HG03565 (cell line): ENCODE results near the gene LOXL1.

Experiments used
- ATAC-seq: cut with Tn5 transposase; IDR thresholded peaks from one replicate; pipeline ENCODE4 v1.9.1; 2021; ENCODE audit warnings: mild to moderate bottlenecking, moderate library complexity; ENCODE audit not compliant: unreplicated experiment

LOXL1 gene

DNA sequence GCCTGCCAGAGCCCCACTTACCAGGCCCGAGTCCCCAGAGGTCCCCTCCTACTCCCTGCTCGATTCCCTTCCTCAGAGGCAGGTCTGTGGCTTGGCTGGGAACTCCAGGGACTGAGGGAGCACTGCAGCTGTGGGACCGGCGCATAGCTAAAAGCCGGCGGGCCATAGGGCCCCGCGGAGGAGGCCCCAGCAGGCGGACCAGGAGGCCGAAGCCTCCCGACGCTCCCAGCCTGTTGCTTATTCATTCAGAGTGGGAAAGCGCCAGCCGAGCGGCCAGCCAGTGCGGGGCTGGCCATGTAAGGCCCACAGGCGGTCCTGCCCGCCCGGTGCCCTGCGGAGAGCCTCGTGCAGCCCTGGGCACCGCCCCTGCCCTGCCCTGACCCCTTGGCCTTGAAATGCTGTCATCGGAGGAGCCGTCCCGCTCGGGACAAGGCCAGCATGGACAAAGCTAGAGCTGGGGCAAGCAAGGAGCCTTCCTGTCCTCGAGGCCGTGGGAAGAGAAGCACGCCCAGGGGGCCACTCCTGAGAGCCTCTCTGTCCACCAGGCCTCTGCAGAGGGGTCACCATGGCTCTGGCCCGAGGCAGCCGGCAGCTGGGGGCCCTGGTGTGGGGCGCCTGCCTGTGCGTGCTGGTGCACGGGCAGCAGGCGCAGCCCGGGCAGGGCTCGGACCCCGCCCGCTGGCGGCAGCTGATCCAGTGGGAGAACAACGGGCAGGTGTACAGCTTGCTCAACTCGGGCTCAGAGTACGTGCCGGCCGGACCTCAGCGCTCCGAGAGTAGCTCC lies at the start of gene LOXL1:
LOXL1 (plus strand) TSS at position 244 of the 784 bp plus-strand sequence; CDS start at position 566, 322 bp downstream.
- no peak for ATAC-seq

DNA sequence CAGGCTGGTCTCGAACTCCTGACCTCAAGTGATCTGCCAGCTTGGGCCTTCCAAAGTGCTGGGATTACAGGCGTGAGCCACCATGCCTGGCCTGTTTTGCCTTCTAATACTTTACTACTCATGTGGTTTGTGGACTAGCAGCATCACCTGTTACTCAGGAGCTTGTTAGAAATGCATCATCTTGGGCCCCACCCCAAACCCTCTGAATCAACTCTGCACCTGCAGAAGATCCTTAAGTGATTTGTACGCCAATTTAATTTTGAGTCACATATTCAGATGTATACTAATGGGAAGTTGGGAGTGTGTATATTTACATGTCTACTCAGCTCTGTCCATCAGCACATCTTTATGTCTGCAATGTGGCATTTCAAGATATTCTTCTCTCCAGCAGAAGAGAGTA lies 46.8 kb upstream of the LOXL1 start:
- ATAC-seq: no peak

- no peak for ATAC-seq
Measured at GRCh38 chr15:73881579-73882320, 44.5 kb upstream of the LOXL1 start.

- no peak for ATAC-seq
Measured at GRCh38 chr15:73882761-73883419, 43.4 kb upstream of the LOXL1 start.

DNA sequence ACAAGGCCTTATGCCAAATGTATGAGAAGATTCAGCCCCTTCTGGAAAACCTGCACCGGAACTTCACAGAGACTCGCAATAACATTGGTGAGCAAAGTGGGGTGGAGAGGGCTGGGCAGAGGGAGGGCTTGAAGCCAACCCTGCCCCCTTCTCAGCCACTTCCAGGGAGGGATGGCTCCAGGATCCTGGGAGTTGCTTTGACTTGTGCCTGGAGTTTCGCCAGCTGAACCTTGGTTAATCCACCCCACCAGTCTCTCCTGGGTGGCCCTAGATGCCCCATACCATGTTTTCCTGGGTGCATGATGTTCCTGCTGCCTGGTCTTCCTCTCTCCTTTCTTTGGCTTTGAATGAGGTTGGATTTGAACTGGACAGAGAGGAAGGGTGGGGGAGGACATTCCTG lies 42.1 kb upstream of the LOXL1 start:
- no peak for ATAC-seq

- no peak for ATAC-seq
Measured at GRCh38 chr15:73885954-73886700, 40.1 kb upstream of the LOXL1 start.

- no peak for ATAC-seq
Measured at GRCh38 chr15:73886717-73887345, 39.4 kb upstream of the LOXL1 start.

GRCh38 chr15:73887481-73887880 lies 38.8 kb upstream of the LOXL1 start:
- no peak for ATAC-seq

GRCh38 chr15:73888224-73889041 lies 37.8 kb upstream of the LOXL1 start:
- ATAC-seq: no peak

DNA sequence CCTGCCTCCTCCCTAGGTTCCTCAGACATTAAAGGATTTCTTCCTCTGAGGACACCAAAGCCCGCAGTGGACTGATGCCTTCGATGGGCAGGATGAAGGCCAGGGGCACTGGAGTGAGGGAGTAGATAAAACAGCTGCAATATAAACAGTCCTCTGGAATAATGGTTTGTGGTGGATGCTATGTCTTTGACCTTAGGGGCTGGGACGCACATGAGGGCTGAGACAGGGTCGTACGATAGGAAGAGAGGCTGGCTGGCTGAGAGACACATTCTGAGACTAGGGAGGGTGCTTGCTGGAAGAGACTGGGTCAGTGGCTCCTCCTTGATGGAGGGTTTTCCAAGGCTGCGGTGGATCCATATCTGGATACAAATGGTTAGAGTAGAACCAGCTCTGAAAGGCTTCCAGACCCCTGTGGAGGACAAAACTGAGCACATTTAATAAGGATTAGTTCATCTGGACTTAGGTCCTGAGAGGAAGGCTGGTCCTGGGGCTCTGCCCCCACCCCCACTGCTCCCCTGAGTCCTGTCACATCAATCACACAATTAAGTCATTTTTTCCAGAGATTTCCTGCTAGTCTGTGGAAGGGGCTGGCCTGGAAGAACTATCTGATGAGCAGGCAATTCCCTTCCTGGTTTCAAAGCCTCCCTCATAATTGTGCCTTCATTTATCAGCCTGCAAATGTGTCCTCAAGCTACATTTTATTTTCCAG lies 37.1 kb upstream of the LOXL1 start:
- no peak for ATAC-seq

DNA sequence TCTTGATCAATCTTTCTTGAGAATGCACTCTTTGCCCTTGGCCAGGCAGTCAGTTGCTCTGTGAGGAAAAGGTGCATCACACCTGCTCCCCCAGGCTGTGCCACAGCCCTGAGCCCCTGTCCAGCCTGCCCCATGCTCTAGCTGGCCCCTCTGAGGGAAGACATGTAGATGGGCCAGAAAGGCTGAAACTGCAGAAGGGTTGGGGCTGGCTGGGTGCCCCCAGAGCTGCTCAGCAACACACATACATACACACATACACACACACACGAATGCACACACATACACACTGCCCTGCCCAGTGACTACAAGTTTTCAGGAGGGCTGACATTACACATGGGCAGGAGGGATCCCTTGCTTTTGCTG lies 36.5 kb upstream of the LOXL1 start:
- ATAC-seq: no peak

DNA sequence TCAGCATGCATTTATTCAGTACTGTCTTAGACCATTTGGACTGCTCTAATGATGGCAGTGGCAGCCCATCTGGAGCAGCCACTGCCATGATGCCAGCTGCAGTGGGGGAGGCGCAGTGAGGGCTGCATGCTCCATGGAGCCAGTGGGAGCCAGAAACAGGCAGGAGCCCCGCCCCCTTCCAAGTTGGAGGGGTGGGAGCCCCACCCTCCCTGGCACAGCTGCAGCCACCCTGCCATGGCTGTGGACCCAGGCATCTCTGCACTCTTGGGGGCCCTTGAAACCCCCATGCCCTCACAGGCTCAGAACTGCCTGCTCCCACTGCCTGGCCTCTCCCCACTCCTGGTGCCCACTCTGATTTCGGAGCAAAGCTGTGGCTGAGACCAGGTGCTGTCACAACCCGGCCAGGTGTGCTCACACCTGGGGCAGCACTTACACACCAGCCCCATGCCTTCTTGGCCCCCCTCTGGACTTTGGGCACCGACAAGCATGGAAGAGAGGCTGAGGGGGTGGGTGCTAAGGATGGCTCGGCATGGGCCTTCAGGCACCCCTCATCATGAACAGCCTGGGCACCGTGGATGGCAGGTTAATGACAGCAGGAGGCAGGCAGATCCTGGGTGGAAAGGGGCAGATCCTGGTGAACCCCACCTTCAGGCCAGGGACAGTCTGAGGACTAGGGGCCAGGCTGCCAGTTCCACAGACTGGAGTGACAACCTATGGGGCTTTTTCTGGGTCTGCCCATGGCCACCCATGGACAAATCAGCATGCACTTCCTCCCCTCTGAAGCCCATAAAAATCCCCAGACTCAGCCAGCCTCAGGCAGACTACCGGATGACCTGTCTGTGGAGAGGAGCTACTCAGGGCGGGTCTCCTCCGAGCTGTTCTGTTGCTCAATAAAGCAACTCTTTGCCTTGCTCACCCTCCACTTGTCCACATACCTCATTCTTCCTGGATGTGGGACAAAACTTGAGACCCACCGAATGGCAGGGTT lies 34.6 kb upstream of the LOXL1 start:
- ATAC-seq: no peak

GRCh38 chr15:73892446-73893226 lies 33.6 kb upstream of the LOXL1 start:
- ATAC-seq: no peak

GRCh38 chr15:73894133-73894814 lies 32.0 kb upstream of the LOXL1 start:
- ATAC-seq: no peak

DNA sequence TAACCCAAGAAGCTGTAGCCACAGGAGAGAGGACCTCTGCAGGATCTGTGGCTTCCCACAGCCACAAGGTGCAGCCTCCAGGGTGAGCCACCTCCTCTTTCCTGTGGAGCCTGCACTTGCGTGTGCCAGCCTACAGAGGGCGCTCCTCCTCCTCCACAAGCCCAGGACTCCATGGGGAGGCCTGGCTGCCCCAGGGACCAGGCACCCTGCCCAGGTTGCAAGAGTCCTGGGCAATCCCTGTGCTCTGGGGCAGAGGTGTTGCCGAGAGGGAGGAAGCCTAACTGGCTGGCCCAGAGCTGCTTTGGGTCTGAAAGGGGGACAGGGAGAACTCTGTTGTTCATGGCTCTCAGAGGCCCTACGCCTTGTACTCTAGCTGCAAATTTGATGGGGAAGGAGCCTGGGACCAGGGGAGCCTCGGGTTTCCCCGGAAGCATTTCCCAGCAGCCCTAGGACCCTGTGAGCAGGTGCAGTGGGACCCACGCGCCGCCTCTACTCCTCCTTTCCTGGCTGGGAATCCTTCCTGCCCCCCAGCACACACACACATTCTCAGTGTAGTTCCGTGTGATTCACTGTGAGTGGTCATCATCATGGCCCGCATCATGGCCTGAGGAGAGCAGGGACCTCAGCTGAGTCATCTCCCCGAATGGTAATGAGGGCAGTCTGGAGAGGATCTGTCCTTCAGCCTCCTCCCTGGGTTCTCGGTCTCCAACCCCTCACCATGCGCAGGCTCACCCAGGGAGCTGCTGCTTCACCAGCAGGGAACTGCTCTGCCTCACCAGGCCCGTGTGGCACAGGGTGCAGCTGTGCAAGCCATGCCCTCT lies 28.6 kb upstream of the LOXL1 start:
- no peak for ATAC-seq
